T-helper 17 cell (primary cell): ENCODE results near the gene DICER1. TPM values are rescaled to one million over a fixed set of nuclear protein-coding genes. Genes with fewer than 3 reads are reported as not detected.
"Not testable (repeated sequence)": the region's sequence is repeated elsewhere in the genome, so short reads cannot be mapped to it uniquely, and the experiment has no call there.

Experiments used
- ATAC-seq: fragments of 150-1000 bp; cut with Tn5 transposase; 2 replicates; pipeline ENCODE4 v1.10.0; 2021; ENCODE audit warnings: mild to moderate bottlenecking, moderate library complexity
- DNase-seq, 3 donors: peaks; one replicate each; pipeline versions ENCODE4 v3.0.0 to v3.0.0-alpha.2; 2020 to 2021
- H3K9me3 ChIP-seq: one replicate; pipeline ENCODE4 v1.7.0; 2013; ENCODE audit warnings: low read length, mild to moderate bottlenecking; ENCODE audit not compliant: control insufficient read depth, poor library complexity, severe bottlenecking
- H3K27ac Mint-ChIP-seq: one replicate; pipeline ENCODE4 v1.8.0; 2022; ENCODE audit warnings: mild to moderate bottlenecking, moderate library complexity, mixed read lengths
- H3K27me3 Mint-ChIP-seq: one replicate; pipeline ENCODE4 v1.8.0; 2022; ENCODE audit warnings: mixed read lengths
- H3K36me3 Mint-ChIP-seq: one replicate; pipeline ENCODE4 v1.8.0; 2022; ENCODE audit warnings: low read depth, mixed read lengths
- H3K4me1 Mint-ChIP-seq: one replicate; pipeline ENCODE4 v1.8.0; 2022; ENCODE audit warnings: mild to moderate bottlenecking, mixed read lengths
- H3K4me3 Mint-ChIP-seq: one replicate; pipeline ENCODE4 v1.8.0; 2022; ENCODE audit warnings: mild to moderate bottlenecking, moderate library complexity, mixed read lengths
- total RNA-seq, 4 donors: library from RNA in 2 of 4; stranded (reverse) in 2 of 4; gene quantifications; one replicate each; pipeline ENCODE4 v1.2.3 and lab custom pipeline; 2022 to 2026

The DICER1 gene
- total RNA-seq, 2 donors from 2014 or later, result 44.0 to 54.9 TPM

DNA sequence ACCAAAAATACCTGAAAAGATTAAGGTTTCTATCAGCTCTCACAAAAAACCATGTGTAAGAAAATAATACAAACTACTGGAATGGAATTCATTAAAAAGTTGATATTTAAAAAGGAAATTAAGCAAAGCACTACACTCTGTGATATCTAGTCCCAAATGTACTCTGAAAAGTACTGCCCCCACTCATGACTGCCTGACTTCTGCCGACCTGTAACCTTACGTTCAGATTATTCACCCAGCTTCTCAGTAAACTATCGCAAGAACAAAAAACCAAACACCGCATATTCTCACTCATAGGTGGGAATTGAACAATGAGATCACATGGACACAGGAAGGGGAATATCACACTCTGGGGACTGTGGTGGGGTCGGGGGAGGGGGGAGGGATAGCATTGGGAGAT is 18.9 kb downstream of the DICER1 start:
- H3K4me1 Mint-ChIP-seq, result peaks cover 49% of the 10 kb centered on the region
- H3K4me3 Mint-ChIP-seq, H3K9me3 ChIP-seq, DNase-seq, H3K36me3 Mint-ChIP-seq, ATAC-seq, H3K27me3 Mint-ChIP-seq, H3K27ac Mint-ChIP-seq: not testable (repeated sequence)

DNA sequence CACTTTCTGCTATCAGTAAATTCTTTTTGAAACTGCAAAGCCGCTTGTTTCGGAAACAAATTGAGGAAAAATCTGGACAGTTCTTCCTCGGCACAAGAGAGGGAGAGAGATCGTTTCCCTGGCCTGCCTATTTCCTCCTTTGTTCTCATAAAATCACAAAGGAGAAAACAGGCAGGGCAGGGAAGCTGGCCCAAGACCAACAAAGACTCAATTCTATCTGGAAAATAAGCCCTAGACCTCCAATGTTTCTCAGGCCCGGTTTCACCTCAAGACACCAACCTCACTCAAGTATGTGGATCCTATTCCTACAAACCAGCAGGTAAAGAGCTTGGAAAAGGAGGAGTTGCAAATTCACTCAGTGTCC is 19.5 kb downstream of the DICER1 start:
- no peak overlapping the region for H3K4me3 Mint-ChIP-seq
- H3K27me3 Mint-ChIP-seq, result no peaks in the 10 kb centered on the region
- H3K36me3 Mint-ChIP-seq, result peaks cover 3% of the 10 kb centered on the region
- H3K4me1 Mint-ChIP-seq, result peaks cover 49% of the 10 kb centered on the region
- H3K27ac Mint-ChIP-seq, result peak overlapping the region; percentile 56
- DNase-seq, result no peak
- ATAC-seq, result no peak
- H3K9me3 ChIP-seq, result no peaks in the 10 kb centered on the region

DNA sequence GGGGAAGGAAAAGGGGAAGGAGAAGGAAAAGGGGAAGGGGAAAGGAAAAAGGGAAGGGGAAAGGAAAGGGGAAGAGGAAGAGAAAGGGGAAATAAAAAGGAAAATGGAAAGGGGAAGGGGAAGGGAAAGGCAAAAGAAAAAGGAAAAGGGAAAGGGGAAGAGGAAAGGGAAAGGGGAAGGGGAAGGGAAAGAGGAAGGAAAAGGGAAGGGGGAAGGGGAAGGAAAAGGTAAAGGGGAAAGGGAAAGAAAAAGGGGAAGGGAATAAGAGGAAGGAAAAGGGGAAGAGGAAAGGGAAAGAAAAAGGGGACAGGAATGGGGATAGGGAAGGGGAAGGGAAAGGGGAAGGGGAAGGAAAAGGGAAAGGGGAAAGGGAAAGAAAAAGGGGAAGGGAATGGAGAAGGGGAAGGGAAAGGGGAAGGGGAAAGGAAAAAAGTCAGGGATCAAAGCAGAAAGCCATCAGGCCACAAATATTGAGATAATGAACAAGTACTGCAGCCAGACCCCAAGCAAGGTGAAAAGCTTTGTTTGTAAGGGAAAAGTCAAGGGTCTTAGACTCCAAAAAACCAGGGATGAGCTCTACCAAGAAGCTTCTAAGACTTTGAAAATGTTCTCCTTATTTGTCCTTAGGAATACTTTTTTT is 20.0 kb downstream of the DICER1 start:
- Mint-ChIP-seq H3K4me1 (peaks cover 47% of the 10 kb centered on the region), H3K4me3 (no peak overlapping the region), H3K27ac (peak overlapping the region; percentile 56), H3K27me3 (no peaks in the 10 kb centered on the region), H3K36me3 (peaks cover 4% of the 10 kb centered on the region)
- DNase-seq (no peak), ATAC-seq (no peak)
- no peaks in the 10 kb centered on the region for H3K9me3 ChIP-seq

DNA sequence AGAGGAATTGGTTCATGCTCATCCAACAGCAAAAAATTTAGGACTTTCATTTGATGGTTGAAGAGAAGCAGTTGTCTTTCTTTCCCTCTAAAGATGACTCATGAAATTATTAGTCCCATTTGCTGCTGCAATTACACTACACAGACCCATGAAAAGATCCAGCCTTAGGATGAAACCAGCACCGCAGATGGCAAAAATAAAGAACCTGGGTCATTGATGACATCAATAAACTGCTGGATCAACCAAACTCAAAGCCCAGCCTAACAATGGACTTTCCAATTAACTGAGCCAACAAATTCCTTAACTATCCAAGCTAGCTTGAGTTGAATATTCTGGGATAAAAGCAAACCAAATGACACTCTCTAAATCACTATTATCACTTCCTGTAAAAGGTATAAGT is 20.7 kb downstream of the DICER1 start:
- H3K9me3 ChIP-seq, result no peaks in the 10 kb centered on the region
- no peak for ATAC-seq
- Mint-ChIP-seq H3K27me3 (no peaks in the 10 kb centered on the region), H3K27ac (peak overlapping the region; percentile 56), H3K36me3 (peaks cover 4% of the 10 kb centered on the region), H3K4me1 (peaks cover 48% of the 10 kb centered on the region), H3K4me3 (no peak overlapping the region)
- no peak for DNase-seq

DNA sequence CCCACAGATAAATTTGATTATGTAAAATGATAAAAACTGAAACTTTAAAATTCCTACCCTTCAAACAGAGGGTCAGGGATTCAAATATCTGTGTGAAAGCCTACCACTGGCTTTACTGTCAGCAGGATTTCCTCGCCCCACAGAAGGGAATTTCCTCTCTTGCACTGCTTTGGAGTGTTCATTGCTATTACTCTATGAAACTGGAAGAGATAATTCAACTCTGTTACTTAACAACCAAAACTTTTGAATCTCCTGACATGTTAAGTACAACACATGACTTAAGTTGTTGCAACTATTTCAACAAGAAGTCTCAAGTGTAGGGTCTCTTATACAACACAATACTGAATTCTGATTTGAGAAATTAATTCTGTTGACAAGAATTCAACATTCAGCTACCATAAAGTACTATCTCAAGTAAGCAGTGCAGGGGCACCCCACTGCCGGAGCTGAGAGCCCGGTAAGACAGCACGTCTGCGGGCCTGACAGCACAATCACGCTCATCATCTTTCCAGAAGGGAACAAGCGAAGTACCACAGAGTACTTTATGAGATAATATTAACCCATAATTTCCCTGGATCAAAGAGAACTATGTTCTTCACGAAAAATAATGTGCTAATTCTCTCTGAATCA is 22.9 kb downstream of the DICER1 start:
- Mint-ChIP-seq H3K4me1 (peaks cover 42% of the 10 kb centered on the region), H3K27me3 (no peaks in the 10 kb centered on the region), H3K36me3 (peaks cover 4% of the 10 kb centered on the region), H3K4me3 (no peak overlapping the region), H3K27ac (peak overlapping the region; percentile 19)
- ATAC-seq (no peak), DNase-seq (no peak)
- H3K9me3 ChIP-seq, result no peaks in the 10 kb centered on the region

DNA sequence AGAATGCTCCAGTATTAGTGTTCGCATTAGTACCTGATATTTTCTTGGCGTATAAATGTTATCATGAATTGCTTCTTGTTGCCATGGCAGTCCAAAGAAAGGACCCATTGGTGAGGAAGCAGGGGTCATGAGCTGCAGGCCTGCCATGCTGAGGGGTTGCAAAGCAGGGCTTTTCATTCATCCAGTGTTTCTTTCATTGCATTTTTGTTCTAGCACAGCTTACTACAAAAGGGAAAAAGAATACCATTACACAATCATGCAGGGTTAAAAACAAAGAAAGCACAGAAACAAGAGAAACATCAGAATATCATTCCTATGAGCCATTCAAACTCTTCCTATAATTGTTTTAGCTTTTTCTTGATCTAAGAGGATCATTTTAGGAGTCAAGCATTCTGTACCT is 24.0 kb downstream of the DICER1 start:
- DNase-seq (no peak), ATAC-seq (no peak)
- no peaks in the 10 kb centered on the region for H3K9me3 ChIP-seq
- Mint-ChIP-seq H3K27ac (peak overlapping the region; percentile 47), H3K36me3 (peaks cover 4% of the 10 kb centered on the region), H3K4me3 (no peak overlapping the region), H3K27me3 (no peaks in the 10 kb centered on the region), H3K4me1 (peaks cover 36% of the 10 kb centered on the region)

DNA sequence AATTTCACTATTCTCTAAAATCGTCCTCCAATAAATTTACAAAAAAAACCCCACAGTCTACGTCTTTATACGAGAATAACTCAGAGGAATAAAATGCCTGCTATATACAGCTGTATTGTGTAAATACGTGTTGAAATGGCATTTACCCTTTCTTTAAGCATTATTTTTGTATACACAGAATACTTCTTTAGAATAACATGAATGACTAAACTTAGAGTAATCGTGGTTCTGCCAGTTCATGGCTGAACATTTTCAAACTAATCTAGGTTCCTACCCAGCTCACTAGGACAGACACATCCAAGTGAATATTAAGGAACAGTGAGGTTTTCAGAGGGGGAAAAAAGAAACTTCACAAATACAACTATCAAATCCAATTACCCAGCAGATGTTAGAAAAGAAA is 24.6 kb downstream of the DICER1 start:
- Mint-ChIP-seq H3K27ac (peak overlapping the region; percentile 47), H3K27me3 (no peaks in the 10 kb centered on the region), H3K4me3 (no peak overlapping the region), H3K4me1 (peaks cover 34% of the 10 kb centered on the region), H3K36me3 (peaks cover 6% of the 10 kb centered on the region)
- ATAC-seq, result no peak
- H3K9me3 ChIP-seq, result no peaks in the 10 kb centered on the region
- DNase-seq, result no peak

DNA sequence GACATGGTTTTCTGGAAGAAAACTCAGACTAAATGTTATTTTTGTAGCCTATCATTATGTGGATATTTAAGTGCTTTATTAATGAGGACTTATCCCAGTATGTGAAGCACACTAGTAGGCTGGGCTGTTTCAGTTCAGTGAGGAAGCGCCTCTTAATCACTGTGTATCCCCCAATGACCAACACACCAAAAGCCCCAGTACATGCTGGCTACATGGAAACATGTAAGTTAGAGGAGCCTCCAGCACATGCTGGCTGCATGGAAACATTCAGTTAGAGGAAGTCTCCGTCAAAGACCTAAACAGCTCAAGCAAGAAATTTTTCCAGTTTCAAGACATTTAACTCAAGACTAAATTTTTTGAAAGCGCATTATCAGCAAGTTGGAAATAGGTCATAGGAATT is 26.8 kb downstream of the DICER1 start:
- H3K4me3 Mint-ChIP-seq, result no peak overlapping the region
- H3K27me3 Mint-ChIP-seq, result no peaks in the 10 kb centered on the region
- H3K4me1 Mint-ChIP-seq, result peaks cover 19% of the 10 kb centered on the region
- H3K36me3 Mint-ChIP-seq, result peaks cover 6% of the 10 kb centered on the region
- DNase-seq (no peak), ATAC-seq (no peak)
- no peaks in the 10 kb centered on the region for H3K9me3 ChIP-seq
- no peak overlapping the region for H3K27ac Mint-ChIP-seq

DNA sequence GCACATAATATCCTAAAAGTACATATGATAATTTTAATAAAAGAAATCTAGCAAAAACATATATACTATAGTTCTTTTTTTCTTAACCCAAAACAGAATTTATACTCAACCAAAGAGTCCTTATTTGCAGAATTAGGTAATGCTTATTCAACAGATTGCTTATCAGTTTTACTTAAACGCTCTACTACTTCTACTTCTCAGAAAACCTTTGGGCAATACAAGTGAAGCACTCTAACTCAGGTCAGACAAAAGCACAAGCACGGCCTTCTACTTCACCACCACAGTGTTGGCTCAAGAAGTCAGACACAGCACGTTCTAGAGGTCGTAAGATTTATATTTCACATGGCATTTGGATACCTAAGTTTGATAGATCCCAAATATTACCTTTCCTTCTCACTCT is 29.2 kb downstream of the DICER1 start:
- no peaks in the 10 kb centered on the region for H3K9me3 ChIP-seq
- peak overlapping the region; percentile 37 for H3K27ac Mint-ChIP-seq
- ATAC-seq, result no peak
- no peak for DNase-seq
- H3K27me3 Mint-ChIP-seq, result no peaks in the 10 kb centered on the region
- H3K4me1 Mint-ChIP-seq, result peaks cover 11% of the 10 kb centered on the region
- H3K36me3 Mint-ChIP-seq, result peaks cover 15% of the 10 kb centered on the region
- no peak overlapping the region for H3K4me3 Mint-ChIP-seq

DNA sequence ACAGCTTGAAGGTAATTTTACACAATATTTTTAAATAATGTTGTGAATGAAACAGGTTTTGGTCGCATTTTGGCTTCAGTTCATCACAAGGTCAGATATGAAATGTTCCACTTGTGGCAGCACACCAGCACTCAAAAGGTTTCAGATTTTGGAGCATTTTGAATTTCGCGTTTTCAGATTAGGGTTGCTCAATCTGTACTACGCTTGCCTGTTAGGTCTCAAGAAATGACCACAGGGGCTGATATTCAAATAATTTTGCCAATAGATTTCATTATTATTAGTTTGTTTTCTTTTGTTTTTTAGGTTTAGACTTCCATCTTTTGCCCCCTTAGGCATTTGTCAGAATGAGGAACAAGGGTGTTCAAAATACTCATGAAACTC is 29.8 kb downstream of the DICER1 start:
- Mint-ChIP-seq H3K4me1 (peaks cover 14% of the 10 kb centered on the region), H3K27me3 (no peaks in the 10 kb centered on the region), H3K4me3 (no peak overlapping the region), H3K36me3 (peaks cover 15% of the 10 kb centered on the region), H3K27ac (no peak overlapping the region)
- ATAC-seq (no peak), DNase-seq (no peak)
- H3K9me3 ChIP-seq, result no peaks in the 10 kb centered on the region

DNA sequence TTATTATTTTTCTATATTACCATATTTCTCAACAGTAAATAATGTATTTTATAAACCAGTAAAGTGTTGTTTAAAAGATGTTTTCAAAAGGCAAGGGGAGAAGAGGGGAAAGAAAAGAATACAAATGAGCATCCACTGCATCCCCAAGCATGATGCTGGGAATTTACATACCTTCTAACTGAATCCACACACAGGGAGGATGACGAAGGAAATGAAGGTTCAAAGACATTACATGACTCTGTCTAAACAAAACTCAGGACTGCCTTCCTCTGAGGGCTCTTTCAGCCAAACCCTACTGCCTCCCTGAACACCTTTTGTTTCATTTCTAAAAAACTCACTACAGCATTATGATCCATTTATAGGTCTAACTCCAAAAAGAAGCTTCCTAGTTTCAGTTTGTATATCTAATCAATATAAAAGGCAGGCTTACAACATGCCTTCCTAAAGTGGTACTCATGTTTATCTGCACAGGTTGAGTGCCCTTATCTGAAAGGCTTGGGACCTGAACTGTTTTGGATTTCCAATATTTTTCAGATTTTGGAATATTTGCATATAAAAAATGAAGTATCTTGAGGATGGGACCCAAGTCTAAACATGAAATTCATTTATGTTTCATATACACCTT is 30.3 kb downstream of the DICER1 start:
- Mint-ChIP-seq H3K4me1 (peaks cover 14% of the 10 kb centered on the region), H3K27ac (no peak overlapping the region), H3K4me3 (no peak overlapping the region), H3K36me3 (peaks cover 15% of the 10 kb centered on the region), H3K27me3 (no peaks in the 10 kb centered on the region)
- ATAC-seq (no peak), DNase-seq (no peak)
- no peaks in the 10 kb centered on the region for H3K9me3 ChIP-seq

DNA sequence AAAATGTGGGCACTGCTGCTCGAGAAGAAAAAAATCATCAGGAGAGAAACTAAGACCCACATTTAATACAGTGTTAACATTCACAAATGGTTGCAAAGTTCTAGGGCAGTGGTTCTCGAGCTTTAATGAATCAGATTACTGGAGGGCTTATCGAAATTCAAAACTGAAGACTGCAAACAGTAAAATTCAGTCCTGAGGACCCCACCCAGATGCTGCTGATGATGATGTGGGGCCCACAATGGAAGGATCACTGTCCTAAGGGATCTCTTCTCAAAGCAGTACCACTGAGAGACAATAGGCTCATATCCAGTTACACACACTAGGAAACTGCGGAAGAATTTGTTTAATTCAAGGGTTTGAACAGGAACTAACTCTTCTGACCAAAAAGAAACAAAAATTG is 31.4 kb downstream of the DICER1 start:
- no peaks in the 10 kb centered on the region for H3K27me3 Mint-ChIP-seq
- no peak overlapping the region for H3K4me3 Mint-ChIP-seq
- ATAC-seq (no peak), DNase-seq (no peak)
- no peak overlapping the region for H3K27ac Mint-ChIP-seq
- peaks cover 16% of the 10 kb centered on the region for H3K36me3 Mint-ChIP-seq
- no peaks in the 10 kb centered on the region for H3K9me3 ChIP-seq
- peaks cover 12% of the 10 kb centered on the region for H3K4me1 Mint-ChIP-seq

DNA sequence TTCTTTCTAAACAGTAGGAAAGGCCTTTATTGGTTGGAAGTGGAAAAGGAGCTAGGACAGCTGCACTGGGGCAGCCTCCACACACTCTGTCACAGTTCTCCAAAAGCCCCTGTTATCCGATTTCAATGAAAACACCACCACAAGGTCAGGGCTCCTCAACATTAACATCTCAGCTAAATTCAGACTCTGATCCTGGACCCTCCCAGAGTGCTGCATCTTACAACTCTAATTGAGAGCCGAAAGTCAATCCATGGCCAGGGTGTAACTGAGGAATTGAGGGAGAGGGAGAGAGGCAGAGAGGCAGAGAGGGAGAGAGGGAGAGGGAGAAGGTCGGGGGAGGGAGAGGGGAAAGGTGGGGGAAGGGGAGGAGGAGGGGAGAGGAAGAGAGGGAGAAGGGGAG is 32.1 kb downstream of the DICER1 start:
- Mint-ChIP-seq H3K4me1 (peaks cover 12% of the 10 kb centered on the region), H3K27me3 (no peaks in the 10 kb centered on the region), H3K27ac (no peak overlapping the region), H3K4me3 (no peak overlapping the region), H3K36me3 (peaks cover 18% of the 10 kb centered on the region)
- ATAC-seq (no peak), DNase-seq (no peak)
- H3K9me3 ChIP-seq, result no peaks in the 10 kb centered on the region
